HCT116 (cell line): Measurements from ENCODE around the gene RGS7. TPM values are rescaled to one million over a fixed set of nuclear protein-coding genes. Genes with fewer than 3 reads are reported as not detected.

ENCODE experiments used
- ATAC-seq: fragments of 200-7000 bp; cut with Tn5 transposase; 2 replicates; pipeline ENCODE4 v1.9.1; 2020; ENCODE audit warnings: mild to moderate bottlenecking, moderate library complexity
- BruUV-seq: library from RNA; stranded (reverse); fragments of 400-500 nt; replicated peaks from 2 replicates; lab custom pipeline; 2021; lab: Mats Ljungman, UMichigan
- CTCF ChIA-PET: fragments of 300-600 bp; sonication (Branson Sonifier 250); formaldehyde crosslinking; loops from one replicate; lab custom pipeline; 2021; ENCODE audit warnings: antibody characterized with exemption; lab: Charles Lee
- POLR2A ChIA-PET: fragments of 300-600, 350-600 bp; sonication (Branson Sonifier 250); formaldehyde crosslinking; loops from one replicate; lab custom pipeline; 2021; ENCODE audit warnings: antibody characterized with exemption; lab: Charles Lee
- RAD21 ChIA-PET, 2 experiments: fragments of 300-600 bp; sonication (Branson Sonifier 250); formaldehyde crosslinking; loops; one replicate each; lab custom pipeline; 2023; ENCODE audit warnings: low total read pairs in 2 of 2; ENCODE audit not compliant: uncharacterized antibody in 2 of 2, unreplicated experiment in 2 of 2, low non-redundant PET in 1 of 2; lab: Charles Lee
- DNase-seq: peaks from one replicate; pipeline ENCODE4 v3.0.0-alpha.2; 2010; ENCODE audit warnings: low read depth, low spot score
- H2AFZ ChIP-seq: fragments of 200-600 bp; shearing (Covaris generic), sonication (generic); 2 replicates; pipeline ENCODE4 v1.6.1; 2017; ENCODE audit warnings: low read depth, mixed run types, mixed read lengths, antibody characterized with exemption, low read length; ENCODE audit not compliant: poor library complexity, severe bottlenecking
- H3K27ac ChIP-seq: 2 replicates; pipeline ENCODE4 v1.5.1; 2012; ENCODE audit warnings: low read depth, low read length
- H3K27me3 ChIP-seq: fragments of 200-600 bp; sonication (generic); 2 replicates; pipeline ENCODE4 v1.6.1; 2016; ENCODE audit warnings: mixed run types, low read length, mixed read lengths; ENCODE audit not compliant: insufficient read depth
- H3K36me3 ChIP-seq, 2 experiments: fragments of 200-500 bp in 1 of 2; fragments of 200-600 bp in 1 of 2; sonication (Bioruptor generic) in 1 of 2; sonication (generic) in 1 of 2; 2 replicates each; pipeline versions ENCODE4 v1.5.1 to v1.6.1; 2014 to 2016; ENCODE audit warnings: low read length in 2 of 2, inconsistent platforms in 1 of 2, mixed read lengths in 1 of 2, mixed run types in 1 of 2; ENCODE audit not compliant: insufficient read depth in 2 of 2, control insufficient read depth in 1 of 2
- H3K4me1 ChIP-seq, 2 experiments: fragments of 200-600 bp in 1 of 2; sonication (generic) in 1 of 2; 2 replicates each; pipeline versions ENCODE4 v1.5.1 to v1.6.1; 2012 to 2017; ENCODE audit warnings: low read length in 2 of 2, inconsistent platforms in 1 of 2, mild to moderate bottlenecking in 1 of 2, mixed read lengths in 1 of 2, mixed run types in 1 of 2, moderate library complexity in 1 of 2; ENCODE audit not compliant: insufficient read depth in 2 of 2, control insufficient read depth in 1 of 2
- H3K4me2 ChIP-seq: fragments of 200-600 bp; sonication (generic); 2 replicates; pipeline ENCODE4 v1.6.1; 2017; ENCODE audit warnings: mixed run types, low read length, mixed read lengths
- H3K4me3 ChIP-seq, 2 experiments: fragments of 200-600 bp in 1 of 2; sonication (generic) in 1 of 2; replicated peaks in 1 of 2; 2 replicates each; pipeline ENCODE4 v1.5.1; 2011 to 2016; ENCODE audit warnings: low read length in 2 of 2, control low read depth in 1 of 2, low read depth in 1 of 2, mild to moderate bottlenecking in 1 of 2, mixed read lengths in 1 of 2, mixed run types in 1 of 2
- H3K79me2 ChIP-seq: fragments of 200-600 bp; sonication (generic); 2 replicates; pipeline ENCODE4 v1.6.1; 2017; ENCODE audit warnings: mild to moderate bottlenecking, mixed run types, low read length, moderate library complexity, mixed read lengths; ENCODE audit not compliant: insufficient read depth
- H3K9ac ChIP-seq: fragments of 200-600 bp; sonication (generic); 2 replicates; pipeline ENCODE4 v1.6.1; 2016; ENCODE audit warnings: low read length, mixed read lengths
- H3K9me2 ChIP-seq: fragments of 200-600 bp; sonication (generic), shearing (Covaris generic); 2 replicates; pipeline ENCODE4 v1.6.1; 2017; ENCODE audit warnings: mixed run types, mild to moderate bottlenecking, moderate library complexity; ENCODE audit not compliant: insufficient read depth
- H3K9me3 ChIP-seq, 2 experiments: fragments of 200-500 bp in 1 of 2; fragments of 200-600 bp in 1 of 2; sonication (Bioruptor generic) in 1 of 2; sonication (generic) in 1 of 2; 2 replicates each; pipeline ENCODE4 v1.6.1; 2014 to 2017; ENCODE audit warnings: low read length in 2 of 2, mixed read lengths in 2 of 2, inconsistent platforms in 1 of 2, low read depth in 1 of 2, mild to moderate bottlenecking in 1 of 2, mixed run types in 1 of 2, moderate library complexity in 1 of 2; ENCODE audit not compliant: control insufficient read depth in 1 of 2, insufficient read depth in 1 of 2
- H4K20me1 ChIP-seq: fragments of 200-600 bp; sonication (generic), shearing (Covaris generic); 2 replicates; pipeline ENCODE4 v1.6.1; 2017; ENCODE audit warnings: mixed run types, mild to moderate bottlenecking, moderate library complexity; ENCODE audit not compliant: insufficient read depth
- CEBPB ChIP-seq: IDR thresholded peaks from 2 replicates; pipeline ENCODE4 v1.6.1; 2012; ENCODE audit warnings: low read depth
- CTCF ChIP-seq, 3 experiments: fragments of 200-600 bp in 1 of 3; sonication (generic) in 1 of 3; IDR thresholded peaks in 2 of 3; conservative IDR thresholded peaks in 1 of 3; 2 replicates each; pipeline ENCODE4 v1.5.1; 2012 to 2017; ENCODE audit warnings: low read depth in 2 of 3, low read length in 2 of 3, antibody characterized with exemption in 1 of 3, borderline replicate concordance in 1 of 3, control low read depth in 1 of 3, mild to moderate bottlenecking in 1 of 3, mixed read lengths in 1 of 3, mixed run types in 1 of 3, moderate library complexity in 1 of 3; ENCODE audit not compliant: insufficient read depth in 1 of 3
- ELF1 ChIP-seq: IDR thresholded peaks from 2 replicates; pipeline ENCODE4 v1.6.1; 2012; ENCODE audit warnings: low read depth, borderline replicate concordance
- EZH2phosphoT487 ChIP-seq: fragments of 200-600 bp; IDR thresholded peaks from 2 replicates; pipeline ENCODE4 v1.6.1; 2018; ENCODE audit warnings: antibody characterized with exemption, borderline replicate concordance
- FOSL1 ChIP-seq: IDR thresholded peaks from 2 replicates; pipeline ENCODE4 v1.6.1; 2012; ENCODE audit warnings: low read depth
- JUND ChIP-seq: IDR thresholded peaks from 2 replicates; pipeline ENCODE4 v1.6.1; 2012
- MAX ChIP-seq: IDR thresholded peaks from 2 replicates; pipeline ENCODE4 v1.6.1; 2012
- POLR2AphosphoS5 ChIP-seq: IDR thresholded peaks from 2 replicates; pipeline ENCODE4 v1.6.1; 2011; ENCODE audit warnings: mild to moderate bottlenecking, low read depth, low read length, moderate library complexity
- RAD21 ChIP-seq: IDR thresholded peaks from 2 replicates; pipeline ENCODE4 v1.6.1; 2012; ENCODE audit warnings: low read depth, mild to moderate bottlenecking
- SP1 ChIP-seq: IDR thresholded peaks from 2 replicates; pipeline ENCODE4 v1.6.1; 2012; ENCODE audit warnings: low read depth
- TCF7L2 ChIP-seq: IDR thresholded peaks from 2 replicates; pipeline ENCODE4 v1.7.0; 2011; ENCODE audit warnings: borderline replicate concordance, inconsistent platforms; ENCODE audit not compliant: insufficient read depth, insufficient read length; ENCODE audit errors: extremely low read depth
- YY1 ChIP-seq: IDR thresholded peaks from 2 replicates; pipeline ENCODE4 v1.6.1; 2011; ENCODE audit warnings: low read length, low read depth, moderate library complexity, mild to moderate bottlenecking; ENCODE audit not compliant: insufficient replicate concordance; ENCODE audit errors: extremely low read depth
- ZFX ChIP-seq: fragments of 450-650 bp; IDR thresholded peaks from 2 replicates; pipeline ENCODE4 v1.6.1; 2017
- ZNF274 ChIP-seq: fragments of 200-500 bp; sonication (Bioruptor generic); IDR thresholded peaks from 2 replicates; pipeline ENCODE4 v1.6.1; 2014; ENCODE audit warnings: mild to moderate bottlenecking, low read depth, low read length, inconsistent platforms
- intact Hi-C: fragments of 100-400 bp; cut with micrococcal nuclease; formaldehyde crosslinking; loops from 2 replicates; pipeline ENCODE4 v1.10.0; 2022
- total RNA-seq: library from RNA; stranded (reverse); gene quantifications from one replicate; pipeline ENCODE4 v1.2.1, GENCODE V29; 2021; ENCODE audit not compliant: unreplicated experiment
- TF ChIP-seq, protein P1 (sequence below): IDR thresholded peaks from 2 replicates; pipeline ENCODE4 v1.6.1; 2012; ENCODE audit warnings: low read depth

The RGS7 gene
- total RNA-seq, 1 experiment from 2014 or later, result not detected

DNA sequence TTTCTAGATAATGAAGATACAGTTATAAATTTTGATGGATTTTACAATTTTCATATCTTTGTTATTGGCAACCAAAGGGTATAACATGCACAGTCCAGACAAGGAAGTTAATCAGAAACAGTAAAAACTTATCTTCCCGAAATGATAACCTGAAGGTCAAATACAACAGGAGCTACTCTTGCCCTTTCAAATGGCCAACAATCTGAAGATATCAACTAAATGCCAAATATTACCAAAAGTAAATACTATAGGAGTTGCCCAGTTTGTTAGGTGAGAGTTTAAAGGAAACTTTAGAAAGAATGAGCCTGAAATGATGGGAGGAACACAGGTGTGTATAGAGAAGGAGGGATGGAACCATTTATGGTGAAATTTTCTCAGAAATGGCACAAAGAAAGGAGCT, 153.2 kb downstream of the RGS7 start:
- RAD21 ChIA-PET, result no interaction called here

More for the DNA sequence above, 153.2 kb downstream of the RGS7 start:
- H3K4me1 ChIP-seq, result no peaks in the 10 kb centered on the region
- no peaks in the 10 kb centered on the region for H3K36me3 ChIP-seq
- ChIA-PET CTCF (no interaction called here), POLR2A (no interaction called here)
- no peaks in the 10 kb centered on the region for H3K27me3 ChIP-seq
- ATAC-seq, result no peak
- H2AFZ ChIP-seq, result no peak overlapping the region
- H4K20me1 ChIP-seq, result no peaks in the 10 kb centered on the region
- TF ChIP-seq TCF7L2 (no peak), FOSL1 (no peak), ZFX (no peak), CTCF (IDR thresholded peaks at IDR 0.05 in 2 of 3, conservative IDR thresholded peaks at IDR 0.05 in 1 of 3; ENCODE audit: borderline replicate concordance in 1 of 3, insufficient read depth in 1 of 3, low read depth in 2 of 3, low read length in 2 of 3) (no peak), ZNF274 (no peak), RAD21 (no peak), SP1 (no peak), CEBPB (no peak), EZH2phosphoT487 (no peak), ELF1 (no peak), JUND (no peak), MAX (no peak), YY1 (no peak), POLR2AphosphoS5 (no peak)
- TF ChIP-seq, protein P1, sequence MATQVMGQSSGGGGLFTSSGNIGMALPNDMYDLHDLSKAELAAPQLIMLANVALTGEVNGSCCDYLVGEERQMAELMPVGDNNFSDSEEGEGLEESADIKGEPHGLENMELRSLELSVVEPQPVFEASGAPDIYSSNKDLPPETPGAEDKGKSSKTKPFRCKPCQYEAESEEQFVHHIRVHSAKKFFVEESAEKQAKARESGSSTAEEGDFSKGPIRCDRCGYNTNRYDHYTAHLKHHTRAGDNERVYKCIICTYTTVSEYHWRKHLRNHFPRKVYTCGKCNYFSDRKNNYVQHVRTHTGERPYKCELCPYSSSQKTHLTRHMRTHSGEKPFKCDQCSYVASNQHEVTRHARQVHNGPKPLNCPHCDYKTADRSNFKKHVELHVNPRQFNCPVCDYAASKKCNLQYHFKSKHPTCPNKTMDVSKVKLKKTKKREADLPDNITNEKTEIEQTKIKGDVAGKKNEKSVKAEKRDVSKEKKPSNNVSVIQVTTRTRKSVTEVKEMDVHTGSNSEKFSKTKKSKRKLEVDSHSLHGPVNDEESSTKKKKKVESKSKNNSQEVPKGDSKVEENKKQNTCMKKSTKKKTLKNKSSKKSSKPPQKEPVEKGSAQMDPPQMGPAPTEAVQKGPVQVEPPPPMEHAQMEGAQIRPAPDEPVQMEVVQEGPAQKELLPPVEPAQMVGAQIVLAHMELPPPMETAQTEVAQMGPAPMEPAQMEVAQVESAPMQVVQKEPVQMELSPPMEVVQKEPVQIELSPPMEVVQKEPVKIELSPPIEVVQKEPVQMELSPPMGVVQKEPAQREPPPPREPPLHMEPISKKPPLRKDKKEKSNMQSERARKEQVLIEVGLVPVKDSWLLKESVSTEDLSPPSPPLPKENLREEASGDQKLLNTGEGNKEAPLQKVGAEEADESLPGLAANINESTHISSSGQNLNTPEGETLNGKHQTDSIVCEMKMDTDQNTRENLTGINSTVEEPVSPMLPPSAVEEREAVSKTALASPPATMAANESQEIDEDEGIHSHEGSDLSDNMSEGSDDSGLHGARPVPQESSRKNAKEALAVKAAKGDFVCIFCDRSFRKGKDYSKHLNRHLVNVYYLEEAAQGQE, result no peak
- no TSS peak for BruUV-seq
- DNase-seq, result no peak
- H3K27ac ChIP-seq, result no peak overlapping the region
- no peaks in the 10 kb centered on the region for H3K79me2 ChIP-seq
- intact Hi-C loops, result no loop called here
- no peaks in the 10 kb centered on the region for H3K9me2 ChIP-seq
- H3K4me3 ChIP-seq, result no peak overlapping the region
- H3K9ac ChIP-seq, result no peak overlapping the region
- no peak overlapping the region for H3K4me2 ChIP-seq
- no peaks in the 10 kb centered on the region; a peak in 2 of 4 replicates for H3K9me3 ChIP-seq
